Rectal smooth muscle tissue (tissue), 1 donor: ENCODE measurements around the gene CGRRF1.
A peak's percentile ranks its signal among the peaks of the same experiment; 100 is the strongest.

ENCODE experiments used
- H3K27ac ChIP-seq: one replicate; pipeline ENCODE4 v1.7.0; 2013; ENCODE audit warnings: low read depth, low read length, inconsistent platforms
- H3K27me3 ChIP-seq: one replicate; pipeline ENCODE4 v1.7.0; 2013; ENCODE audit warnings: low read length; ENCODE audit not compliant: control insufficient read depth, insufficient read depth
- H3K36me3 ChIP-seq: one replicate; pipeline ENCODE4 v1.7.0; 2013; ENCODE audit warnings: low read length; ENCODE audit not compliant: control insufficient read depth, insufficient read depth
- H3K4me1 ChIP-seq: one replicate; pipeline ENCODE4 v1.7.0; 2013; ENCODE audit warnings: low read length; ENCODE audit not compliant: control insufficient read depth, insufficient read depth
- H3K4me3 ChIP-seq: one replicate; pipeline ENCODE4 v1.7.0; 2013; ENCODE audit warnings: low read length
- H3K9ac ChIP-seq: one replicate; pipeline ENCODE4 v1.7.0; 2013; ENCODE audit warnings: low read length

Gene CGRRF1

DNA sequence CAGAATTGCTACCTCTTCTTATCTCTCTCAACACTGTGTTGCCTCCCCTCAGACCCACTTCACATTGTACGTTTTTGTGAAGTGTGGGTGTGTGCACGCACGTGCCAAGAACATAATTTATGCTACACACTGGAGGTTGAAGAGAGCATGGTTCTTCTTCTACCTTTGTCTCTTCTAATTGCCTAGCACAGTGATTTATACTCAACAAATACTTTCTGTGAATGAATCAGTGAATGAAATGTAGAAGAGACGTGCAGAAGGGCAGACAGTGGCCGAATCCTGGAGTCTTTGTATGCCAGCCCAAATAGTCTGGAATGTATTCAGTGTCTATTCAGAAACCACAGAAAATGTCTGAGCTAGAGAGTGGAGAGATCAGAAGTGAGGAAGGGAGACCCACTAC lies 52.6 kb downstream of the CGRRF1 start:
- H3K36me3 ChIP-seq: no peaks in the 10 kb centered on the region
- H3K27me3 ChIP-seq: no peaks in the 10 kb centered on the region
- H3K9ac ChIP-seq: no peak overlapping the region
- H3K27ac ChIP-seq: no peak overlapping the region
- H3K4me1 ChIP-seq: peaks cover 8% of the 10 kb centered on the region
- no peak overlapping the region for H3K4me3 ChIP-seq

DNA sequence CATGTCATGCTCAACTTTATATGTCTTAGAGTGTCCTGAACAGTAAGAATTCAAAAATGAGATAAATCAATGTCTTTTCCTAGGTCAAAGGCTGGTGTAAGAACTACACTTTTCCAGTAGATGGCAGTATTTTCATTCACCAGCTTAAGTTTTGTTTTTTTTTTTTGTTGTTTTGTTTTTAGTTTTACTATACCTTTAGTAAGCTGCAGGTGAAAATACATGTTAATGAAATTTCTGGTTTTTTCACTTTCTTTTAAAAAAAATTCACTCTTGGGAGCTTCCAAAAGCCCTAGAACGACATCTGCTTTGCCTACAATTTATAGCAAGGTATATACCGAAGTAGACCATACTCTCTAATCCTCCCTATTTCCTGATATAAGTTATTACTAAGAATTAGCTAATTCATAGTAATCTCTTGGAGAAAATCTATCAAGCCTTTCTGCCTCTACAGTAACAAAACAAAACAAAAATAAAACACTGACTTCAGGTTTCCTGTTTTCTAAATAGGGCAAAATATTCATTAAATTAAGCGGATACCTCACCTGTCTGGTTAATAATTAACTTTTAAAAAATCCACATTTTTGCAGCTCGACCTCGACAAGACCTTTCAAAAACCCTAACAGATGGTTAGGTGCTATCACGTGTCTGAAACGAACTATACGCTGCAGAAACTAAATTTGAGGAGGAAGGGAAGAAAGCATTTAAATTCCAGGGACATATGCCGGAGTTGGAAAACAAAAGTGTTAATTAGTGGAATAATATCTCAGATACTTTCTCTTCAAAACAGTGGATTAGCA lies 54.6 kb downstream of the CGRRF1 start:
- Histone ChIP-seq H3K27me3 (no peaks in the 10 kb centered on the region), H3K36me3 (no peaks in the 10 kb centered on the region), H3K4me3 (peak overlapping the region; percentile 95), H3K27ac (peak overlapping the region; percentile 99), H3K4me1 (peaks cover 12% of the 10 kb centered on the region), H3K9ac (peak overlapping the region; percentile 94)

DNA sequence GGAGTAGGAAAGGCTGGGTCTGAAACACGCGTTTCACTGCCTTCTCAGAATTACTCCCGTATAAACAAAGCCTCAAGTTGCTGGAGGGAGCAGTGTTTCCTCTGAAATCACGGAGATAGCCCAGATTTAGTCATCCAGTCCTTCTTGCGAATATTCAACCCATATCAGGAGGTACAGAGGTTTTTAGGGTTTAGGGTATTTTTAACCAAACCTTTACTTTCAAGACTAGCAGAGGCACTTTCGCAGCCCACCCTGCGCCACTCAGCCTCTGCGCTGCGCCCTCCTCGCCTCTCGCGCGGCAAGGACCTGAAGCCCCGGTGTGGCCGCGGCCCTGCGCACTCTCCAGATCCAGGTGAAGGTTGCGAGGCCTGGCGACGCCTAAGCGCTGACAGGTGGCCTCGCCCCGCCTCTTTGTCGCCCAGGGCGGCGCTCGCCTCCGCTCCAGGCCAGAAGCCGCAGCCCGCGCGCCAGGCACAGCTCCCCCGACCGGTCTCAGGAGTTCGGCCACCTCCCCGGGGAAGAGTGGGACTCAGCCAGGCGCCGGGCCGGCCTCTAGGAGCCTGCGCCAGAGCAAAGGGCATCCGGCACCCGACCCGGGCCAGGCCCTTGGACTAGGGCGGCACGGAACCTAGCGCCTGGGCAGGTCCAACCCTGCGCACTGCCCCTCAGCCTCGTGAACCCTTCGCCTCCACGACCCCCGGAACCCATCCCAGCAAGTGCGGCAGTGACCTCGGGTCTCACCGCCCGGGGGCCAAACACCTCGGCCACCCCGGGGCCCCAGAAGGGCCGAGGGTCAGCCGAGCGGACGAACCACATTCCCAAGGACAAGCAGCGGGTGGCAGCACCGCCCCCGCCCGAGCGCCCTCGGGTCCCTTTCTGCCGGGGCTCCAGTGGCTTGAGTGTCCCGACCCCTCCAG lies 55.4 kb downstream of the CGRRF1 start:
- Histone ChIP-seq H3K9ac (peak overlapping the region; percentile 94), H3K4me3 (peak overlapping the region; percentile 95), H3K27ac (peak overlapping the region; percentile 99), H3K4me1 (peaks cover 19% of the 10 kb centered on the region), H3K36me3 (no peaks in the 10 kb centered on the region), H3K27me3 (no peaks in the 10 kb centered on the region)

DNA sequence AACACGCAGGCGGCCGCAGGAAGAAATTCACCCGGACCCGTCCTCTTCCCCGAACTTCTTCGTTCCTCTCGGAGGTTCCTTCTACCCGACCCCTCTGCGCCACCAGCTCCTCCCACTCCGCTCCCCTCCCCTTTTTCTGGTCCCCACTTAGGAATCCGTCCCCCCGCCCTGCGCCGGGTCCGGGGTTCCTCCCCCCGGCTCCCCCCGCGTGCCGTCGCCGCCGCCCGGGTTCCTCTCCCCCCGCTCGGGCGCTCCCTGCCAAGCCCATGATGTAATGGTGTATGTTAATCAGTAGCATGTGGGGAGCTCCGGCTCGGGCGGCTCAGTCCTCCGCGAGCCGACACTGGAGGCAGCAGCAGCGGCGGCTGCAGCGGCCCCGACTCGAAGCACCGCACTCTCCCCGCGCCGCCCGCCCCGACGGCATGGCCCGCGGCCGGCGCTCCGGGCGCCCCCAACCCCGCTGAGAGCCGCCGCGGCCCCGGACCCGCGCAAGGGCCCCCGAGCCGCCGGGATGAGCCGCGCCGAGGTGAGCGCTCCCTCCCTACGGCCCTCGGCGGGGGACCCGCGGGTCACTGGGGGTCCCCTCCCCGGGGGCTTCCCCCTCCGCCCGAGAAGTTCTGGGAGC lies 56.2 kb downstream of the CGRRF1 start:
- H3K4me3 ChIP-seq: peak overlapping the region; percentile 95
- H3K4me1 ChIP-seq: peaks cover 22% of the 10 kb centered on the region
- peak overlapping the region; percentile 99 for H3K27ac ChIP-seq
- H3K27me3 ChIP-seq: no peaks in the 10 kb centered on the region
- peak overlapping the region; percentile 94 for H3K9ac ChIP-seq
- no peaks in the 10 kb centered on the region for H3K36me3 ChIP-seq

DNA sequence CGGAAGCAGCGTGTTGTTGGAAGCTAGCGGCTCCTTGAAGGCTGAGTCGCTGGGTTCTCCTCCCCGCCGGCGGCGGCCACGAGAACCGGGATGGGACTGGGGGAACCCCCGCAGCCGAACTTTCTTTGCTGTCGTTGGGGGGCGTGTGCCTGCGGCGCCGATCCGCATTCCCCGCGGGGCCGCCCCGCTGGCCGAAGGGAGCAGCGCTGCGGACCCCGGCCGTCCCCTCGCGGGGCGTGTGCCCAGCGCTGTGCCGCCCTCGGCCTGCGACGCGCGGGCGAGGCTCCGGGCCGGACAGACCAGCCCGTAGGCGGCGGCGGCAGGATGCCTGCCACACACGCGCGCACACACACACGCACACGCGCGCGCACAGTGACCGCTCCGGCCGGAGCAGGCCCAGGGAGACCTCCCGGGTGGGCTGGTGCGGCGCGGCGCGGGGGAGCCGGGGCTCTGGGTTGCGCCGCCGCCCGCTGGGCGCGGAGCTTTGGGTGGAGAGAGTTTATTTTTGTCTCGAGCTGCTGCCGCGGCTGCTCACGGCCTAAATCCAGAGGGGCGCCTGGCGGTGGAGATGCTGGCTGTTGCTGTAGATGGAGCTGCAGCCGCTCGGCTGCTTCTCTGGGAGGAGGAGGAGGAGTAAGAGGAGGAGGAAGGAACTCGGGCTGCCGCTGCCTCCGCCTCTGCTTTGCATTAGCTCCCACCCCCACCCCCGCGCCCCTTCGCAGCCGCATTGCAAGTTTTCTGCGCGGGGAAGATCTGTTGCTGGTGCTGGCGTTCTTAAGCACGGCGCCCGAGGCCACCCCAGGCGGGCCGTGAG lies 56.9 kb downstream of the CGRRF1 start, which contains the start of gene SAMD4A:
Gene SAMD4A, plus strand, starts transcription at position 719 of the 814 bp plus-strand sequence. CDS start 789 bp downstream, outside the sequence.
- no peaks in the 10 kb centered on the region for H3K36me3 ChIP-seq
- peaks cover 22% of the 10 kb centered on the region for H3K4me1 ChIP-seq
- peak within 1 kb of the TSS; percentile 99 for H3K27ac ChIP-seq
- H3K4me3 ChIP-seq: peak within 1 kb of the TSS; percentile 90
- H3K9ac ChIP-seq: peak within 1 kb of the TSS; percentile 66
- no peaks in the 10 kb centered on the region for H3K27me3 ChIP-seq

DNA sequence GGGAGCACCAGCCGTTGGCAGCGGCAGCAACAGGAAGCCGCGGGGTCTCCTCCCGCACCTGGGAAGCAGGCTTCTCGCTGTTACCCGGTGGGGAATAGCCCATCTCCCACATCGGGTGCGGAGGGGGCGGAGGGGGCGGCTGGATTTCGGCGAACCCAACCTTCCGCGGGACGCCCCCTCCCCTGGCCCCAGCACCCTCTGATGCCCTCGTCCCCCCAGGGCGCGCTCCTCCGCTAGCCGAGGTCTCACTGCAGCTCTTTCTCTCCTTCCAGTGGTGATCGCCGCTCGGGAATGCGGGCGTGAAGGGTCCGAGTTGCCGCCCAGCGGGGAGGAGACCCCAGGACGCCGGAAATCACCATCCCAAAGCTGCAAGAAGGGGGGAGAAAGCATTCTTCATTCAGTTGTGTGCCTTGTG lies 57.5 kb downstream of the CGRRF1 start:
- H3K4me1 ChIP-seq: peaks cover 22% of the 10 kb centered on the region
- H3K9ac ChIP-seq: peak overlapping the region; percentile 66
- H3K36me3 ChIP-seq: no peaks in the 10 kb centered on the region
- H3K27me3 ChIP-seq: no peaks in the 10 kb centered on the region
- peak overlapping the region; percentile 90 for H3K4me3 ChIP-seq
- H3K27ac ChIP-seq: peak overlapping the region; percentile 99

DNA sequence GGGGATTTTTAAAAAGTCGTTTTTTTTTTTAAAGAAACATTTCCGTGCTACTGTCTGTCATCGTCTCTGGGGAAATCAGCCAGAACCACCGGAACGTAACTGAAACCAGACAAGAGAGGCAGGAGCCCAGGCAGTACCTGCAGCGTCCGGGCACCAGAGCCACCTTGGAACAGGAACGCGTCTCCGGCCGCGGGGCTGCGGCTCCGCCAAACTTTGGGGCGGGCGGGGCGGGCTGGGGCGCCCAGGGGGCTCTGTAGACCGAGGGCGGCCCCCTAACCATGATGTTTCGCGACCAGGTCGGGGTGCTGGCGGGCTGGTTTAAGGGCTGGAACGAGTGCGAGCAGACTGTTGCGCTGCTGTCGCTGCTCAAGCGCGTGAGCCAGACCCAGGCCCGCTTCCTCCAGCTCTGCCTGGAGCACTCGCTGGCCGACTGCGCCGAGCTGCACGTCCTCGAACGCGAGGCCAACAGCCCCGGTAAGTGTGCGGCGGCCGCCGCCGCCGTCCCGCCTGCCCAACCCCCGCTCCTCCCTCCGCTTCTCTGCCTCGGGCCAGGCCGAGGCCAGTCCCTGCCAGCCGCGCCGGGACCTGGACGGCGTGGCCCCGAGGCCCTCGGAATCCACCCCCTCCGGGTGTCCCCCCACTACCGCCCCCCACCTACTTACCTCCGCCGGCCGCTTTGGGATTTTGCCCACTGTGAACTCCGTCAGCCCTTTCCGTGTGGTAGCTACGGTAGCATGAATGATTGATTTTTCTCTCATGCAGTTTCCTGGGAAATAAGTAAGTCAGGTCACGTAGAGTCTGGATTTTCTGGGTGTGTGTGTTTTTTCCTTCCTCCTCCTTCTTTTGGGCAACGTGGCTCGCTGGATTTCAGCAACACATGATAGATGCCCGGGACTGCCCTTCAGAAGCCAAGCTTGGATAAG lies 58.2 kb downstream of the CGRRF1 start:
- H3K9ac ChIP-seq: peak overlapping the region; percentile 66
- H3K4me3 ChIP-seq: peak overlapping the region; percentile 90
- no peaks in the 10 kb centered on the region for H3K27me3 ChIP-seq
- no peaks in the 10 kb centered on the region for H3K36me3 ChIP-seq
- H3K4me1 ChIP-seq: peaks cover 22% of the 10 kb centered on the region
- peak overlapping the region; percentile 99 for H3K27ac ChIP-seq

DNA sequence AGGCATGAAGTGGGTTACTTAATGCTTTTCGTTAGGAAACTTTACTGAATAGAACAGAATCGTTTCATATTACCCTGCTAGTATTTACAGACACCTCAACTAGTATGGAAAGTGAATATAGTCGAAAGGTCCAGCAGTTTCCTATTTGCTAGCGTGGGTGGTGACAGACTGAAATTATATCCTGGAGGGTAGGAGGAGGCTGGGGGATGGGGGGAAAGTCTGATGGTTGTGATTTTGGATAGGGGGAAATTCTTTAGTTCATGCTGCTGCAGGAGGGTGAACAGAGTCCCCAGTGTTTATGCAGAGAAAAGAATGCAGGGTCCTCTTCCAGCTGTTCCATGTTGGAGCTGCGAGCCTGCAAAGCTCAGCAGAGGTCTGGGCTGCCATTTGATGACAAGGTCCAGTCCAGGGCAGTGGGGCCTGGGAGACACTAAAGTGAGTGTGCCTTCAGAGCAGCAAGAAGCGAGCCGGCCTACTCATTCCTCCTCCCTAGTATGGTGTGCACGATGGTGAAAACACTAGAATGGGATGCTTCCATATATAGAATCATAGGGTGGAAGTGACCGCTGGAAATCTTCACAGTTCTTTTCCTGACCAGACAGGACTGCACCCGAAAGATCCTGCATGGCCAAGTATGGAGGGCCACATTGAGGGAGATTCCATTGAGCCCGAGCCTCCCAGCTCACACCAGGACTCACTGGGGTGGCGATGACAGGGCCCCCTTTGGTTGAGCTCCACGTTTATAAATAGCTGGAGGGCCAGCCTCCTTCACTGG lies 59.3 kb downstream of the CGRRF1 start:
- H3K4me3 ChIP-seq: peak overlapping the region; percentile 66
- peaks cover 4% of the 10 kb centered on the region for H3K36me3 ChIP-seq
- no peaks in the 10 kb centered on the region for H3K27me3 ChIP-seq
- peaks cover 27% of the 10 kb centered on the region for H3K4me1 ChIP-seq
- H3K27ac ChIP-seq: peak overlapping the region; percentile 92
- H3K9ac ChIP-seq: no peak overlapping the region

DNA sequence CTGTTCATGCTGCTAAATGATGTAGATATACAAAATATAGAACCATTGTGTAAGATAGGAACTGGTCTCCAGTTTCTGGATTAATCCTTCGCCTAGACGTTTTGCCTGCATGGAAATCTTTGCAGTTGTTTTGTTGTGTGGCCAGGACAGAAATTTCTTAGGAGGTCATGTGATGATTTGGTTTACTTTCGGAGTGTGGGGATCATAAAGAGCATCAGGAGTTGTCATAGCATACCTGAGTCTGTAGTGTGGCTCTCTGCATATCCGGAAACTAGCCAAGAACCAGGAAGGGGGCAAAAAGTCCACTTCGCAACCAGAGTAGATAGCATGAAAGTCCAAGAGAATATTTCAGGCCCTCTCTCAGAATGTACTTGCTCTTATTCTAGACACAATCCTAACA lies 60.3 kb downstream of the CGRRF1 start:
- H3K4me1 ChIP-seq: peaks cover 29% of the 10 kb centered on the region

DNA sequence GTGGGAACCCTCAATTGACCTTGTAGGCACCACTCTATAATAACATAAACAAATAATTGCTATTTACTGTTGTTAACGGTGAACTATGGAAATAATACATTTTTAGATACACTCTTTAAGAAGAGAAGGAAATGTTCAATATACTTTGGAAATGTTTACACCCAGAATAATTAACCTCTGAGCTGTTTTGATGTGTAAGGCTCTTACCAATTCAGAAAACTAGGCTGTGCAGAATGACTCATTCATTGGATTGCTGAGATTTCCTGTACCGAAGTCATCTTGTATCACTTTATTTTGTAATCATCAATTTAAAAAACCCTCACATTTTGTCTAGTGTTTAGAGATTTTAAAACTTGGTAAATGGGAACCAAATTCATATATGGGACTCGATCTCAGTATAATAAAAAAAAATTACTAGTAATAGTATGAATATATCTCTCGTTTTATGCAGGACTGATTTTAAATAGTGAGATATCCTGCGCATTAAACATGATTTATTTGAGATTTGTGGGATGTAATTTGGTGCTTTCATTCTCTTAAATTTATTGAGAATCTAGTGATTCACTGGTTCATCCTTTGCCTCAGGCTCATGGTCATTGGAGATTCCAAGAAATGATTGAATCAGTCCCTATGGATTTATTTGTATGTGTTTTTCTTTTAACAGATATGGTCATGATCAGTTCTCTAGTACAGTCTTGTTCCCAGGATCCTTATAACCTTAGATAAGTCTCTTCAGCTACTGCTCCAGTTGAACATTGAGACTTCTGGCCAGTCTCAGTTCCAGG lies 61.1 kb downstream of the CGRRF1 start:
- no peaks in the 10 kb centered on the region for H3K27me3 ChIP-seq
- H3K4me3 ChIP-seq: peak overlapping the region; percentile 22
- peaks cover 37% of the 10 kb centered on the region for H3K4me1 ChIP-seq
- peaks cover 4% of the 10 kb centered on the region for H3K36me3 ChIP-seq
- peak overlapping the region; percentile 92 for H3K27ac ChIP-seq
- H3K9ac ChIP-seq: no peak overlapping the region

More for the DNA sequence above, 60.3 kb downstream of the CGRRF1 start:
- Histone ChIP-seq H3K27me3 (no peaks in the 10 kb centered on the region), H3K36me3 (peaks cover 4% of the 10 kb centered on the region), H3K27ac (peak overlapping the region; percentile 92), H3K9ac (no peak overlapping the region), H3K4me3 (peak overlapping the region; percentile 19)
